ENCODE results near the gene LRRC18. TPM values are rescaled to one million over a fixed set of nuclear protein-coding genes. Genes with fewer than 3 reads are reported as not detected.

The LRRC18 gene
- total RNA-seq, 1 experiment from 2014 or later, result not detected

DNA sequence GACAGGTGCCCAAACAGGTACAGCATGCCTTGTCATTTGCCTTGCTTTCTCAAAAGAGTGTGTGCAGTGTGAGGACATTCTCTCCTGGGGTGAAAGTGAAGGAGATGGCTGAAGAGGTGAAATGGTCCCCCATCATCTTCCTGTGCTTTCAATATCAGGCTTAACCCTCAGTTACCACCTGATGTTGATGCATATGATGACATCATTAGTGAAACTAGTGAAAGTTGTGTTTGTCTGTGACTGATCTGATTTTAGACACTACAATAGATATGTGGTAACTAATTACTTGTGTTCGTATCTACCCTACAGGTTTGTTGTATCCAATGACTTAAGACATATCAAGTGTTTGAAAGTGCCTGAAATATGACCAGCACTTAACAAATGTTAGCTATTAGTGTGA lies 24.4 kb upstream of the LRRC18 start:
- TF ChIP-seq CTCF (IDR thresholded peaks at IDR 0.05; ENCODE audit: unreplicated experiment), result no peak
- no peak overlapping the region for H3K4me3 Mint-ChIP-seq (ENCODE audit: low read depth, unreplicated experiment)
- CTCF ChIA-PET, result no interaction called here
- no peaks in the 10 kb centered on the region for H3K4me1 Mint-ChIP-seq (ENCODE audit: low read depth, unreplicated experiment)
- H3K27ac Mint-ChIP-seq (ENCODE audit: unreplicated experiment), result no peak overlapping the region
- no TSS peak for BruUV-seq (replicated peaks)
- intact Hi-C loops (cut with micrococcal nuclease; ENCODE audit: unreplicated experiment), result no loop called here
- H3K9me3 Mint-ChIP-seq (ENCODE audit: low read depth, unreplicated experiment), result no peaks in the 10 kb centered on the region
- no peak for DNase-seq
- H3K36me3 Mint-ChIP-seq (ENCODE audit: insufficient read depth, unreplicated experiment), result no peaks in the 10 kb centered on the region
- H3K27me3 Mint-ChIP-seq (ENCODE audit: unreplicated experiment), result peaks cover 86% of the 10 kb centered on the region

DNA sequence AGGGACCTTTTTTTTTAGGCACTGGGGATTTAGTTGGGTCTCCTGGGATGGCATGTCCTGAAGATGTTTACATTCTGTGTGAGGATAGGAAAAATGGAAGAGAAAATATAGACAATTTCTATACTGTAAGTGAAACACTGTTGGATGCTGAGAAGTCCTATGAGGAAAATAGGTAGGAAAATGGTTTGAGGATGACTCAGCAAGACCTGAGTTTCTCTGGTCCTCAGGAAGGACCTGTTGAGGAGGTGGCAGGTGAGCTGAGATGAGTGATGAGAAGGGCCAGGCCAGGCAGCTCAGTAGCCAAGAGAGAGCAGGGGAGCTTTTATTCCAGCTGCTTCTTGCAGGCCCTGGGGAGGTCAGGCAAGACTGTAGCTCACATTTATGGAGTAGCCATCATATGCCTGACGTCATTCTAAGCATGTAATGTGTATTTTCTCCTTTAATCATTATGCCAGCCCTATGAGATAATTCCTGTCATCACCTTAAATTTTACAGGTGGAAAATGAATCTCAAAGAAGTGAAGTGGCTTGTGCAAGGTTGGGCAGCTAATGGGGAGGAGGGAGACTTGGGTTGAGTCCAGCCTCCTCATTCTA lies 19.1 kb upstream of the LRRC18 start:
- H3K27me3 Mint-ChIP-seq (ENCODE audit: unreplicated experiment), result peaks cover 65% of the 10 kb centered on the region
- BruUV-seq (replicated peaks), result no TSS peak
- intact Hi-C loops (cut with micrococcal nuclease; ENCODE audit: unreplicated experiment), result no loop called here
- DNase-seq, result no peak
- CTCF ChIA-PET, result interaction anchor here (1.5 kb wide), 1 partner anchor 41 kb away, joined by 3 read pairs; no protein-coding TSS in a partner anchor
- no peaks in the 10 kb centered on the region for H3K4me1 Mint-ChIP-seq (ENCODE audit: low read depth, unreplicated experiment)
- H3K9me3 Mint-ChIP-seq (ENCODE audit: low read depth, unreplicated experiment), result no peaks in the 10 kb centered on the region
- no peak overlapping the region for H3K4me3 Mint-ChIP-seq (ENCODE audit: low read depth, unreplicated experiment)
- no peaks in the 10 kb centered on the region for H3K36me3 Mint-ChIP-seq (ENCODE audit: insufficient read depth, unreplicated experiment)
- no peak overlapping the region for H3K27ac Mint-ChIP-seq (ENCODE audit: unreplicated experiment)
- no peak for TF ChIP-seq CTCF (IDR thresholded peaks at IDR 0.05; ENCODE audit: unreplicated experiment)

- peaks cover 66% of the 10 kb centered on the region for H3K27me3 Mint-ChIP-seq (ENCODE audit: unreplicated experiment)
- DNase-seq, result no peak
- H3K4me1 Mint-ChIP-seq (ENCODE audit: low read depth, unreplicated experiment), result no peaks in the 10 kb centered on the region
- no peak for TF ChIP-seq CTCF (IDR thresholded peaks at IDR 0.05; ENCODE audit: unreplicated experiment)
- intact Hi-C loops (cut with micrococcal nuclease; ENCODE audit: unreplicated experiment), result no loop called here
- H3K9me3 Mint-ChIP-seq (ENCODE audit: low read depth, unreplicated experiment), result no peaks in the 10 kb centered on the region
- no peaks in the 10 kb centered on the region for H3K36me3 Mint-ChIP-seq (ENCODE audit: insufficient read depth, unreplicated experiment)
- no TSS peak for BruUV-seq (replicated peaks)
- no peak overlapping the region for H3K27ac Mint-ChIP-seq (ENCODE audit: unreplicated experiment)
- CTCF ChIA-PET, result interaction anchor here (1.5 kb wide), 1 partner anchor 42 kb away, joined by 3 read pairs; no protein-coding TSS in a partner anchor
- H3K4me3 Mint-ChIP-seq (ENCODE audit: low read depth, unreplicated experiment), result no peak overlapping the region
Measured at GRCh38 chr10:48957361-48958151, 17.9 kb upstream of the LRRC18 start.

DNA sequence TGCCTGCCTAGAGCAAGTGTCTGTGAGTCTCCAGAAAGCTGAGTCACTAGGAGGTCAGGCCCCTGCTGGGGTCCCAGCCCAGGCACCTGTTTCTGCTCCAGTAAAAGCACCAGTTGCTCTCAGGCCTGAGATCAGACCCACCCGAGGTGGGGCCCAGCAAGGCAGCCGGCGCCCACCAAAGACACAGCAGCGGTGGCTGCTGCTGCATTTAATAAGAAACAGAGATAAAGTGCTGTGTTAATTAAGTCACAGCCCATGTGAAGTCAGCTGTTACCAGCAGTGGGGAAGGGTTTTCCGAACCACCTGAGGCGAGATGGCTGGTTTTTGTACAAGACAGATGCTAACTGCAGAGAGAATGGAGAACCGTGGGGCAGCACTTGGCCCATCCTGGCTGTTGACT lies 12.1 kb upstream of the LRRC18 start:
- no TSS peak for BruUV-seq (replicated peaks)
- no peaks in the 10 kb centered on the region for H3K36me3 Mint-ChIP-seq (ENCODE audit: insufficient read depth, unreplicated experiment)
- H3K4me1 Mint-ChIP-seq (ENCODE audit: low read depth, unreplicated experiment), result no peaks in the 10 kb centered on the region
- H3K27ac Mint-ChIP-seq (ENCODE audit: unreplicated experiment), result no peak overlapping the region
- CTCF ChIA-PET, result no interaction called here
- intact Hi-C loops (cut with micrococcal nuclease; ENCODE audit: unreplicated experiment), result no loop called here
- H3K4me3 Mint-ChIP-seq (ENCODE audit: low read depth, unreplicated experiment), result no peak overlapping the region
- H3K9me3 Mint-ChIP-seq (ENCODE audit: low read depth, unreplicated experiment), result no peaks in the 10 kb centered on the region
- H3K27me3 Mint-ChIP-seq (ENCODE audit: unreplicated experiment), result peaks cover 89% of the 10 kb centered on the region
- TF ChIP-seq CTCF (IDR thresholded peaks at IDR 0.05; ENCODE audit: unreplicated experiment), result no peak
- no peak for DNase-seq
